Endothelial cell of umbilical vein (primary cell): ENCODE results near the gene PNPLA2. TPM values are rescaled to one million over a fixed set of nuclear protein-coding genes. Genes with fewer than 3 reads are reported as not detected.

Experiments
- BruUV-seq: library from RNA; stranded (reverse); fragments of 400-500 nt; replicated peaks from 2 replicates; lab custom pipeline; 2021; lab: Mats Ljungman, UMichigan
- CTCF ChIA-PET: fragments of 300-600, 350-600 bp; sonication (Branson Sonifier 250); formaldehyde crosslinking; loops from one replicate; lab custom pipeline; 2021; ENCODE audit warnings: antibody characterized with exemption, inconsistent platforms; lab: Charles Lee
- POLR2A ChIA-PET: fragments of 300-600, 350-600 bp; sonication (Branson Sonifier 250); formaldehyde crosslinking; loops from one replicate; lab custom pipeline; 2021; ENCODE audit warnings: antibody characterized with exemption, inconsistent platforms; lab: Charles Lee
- DNase-seq: peaks from one replicate; pipeline ENCODE4 v3.0.0-alpha.2; 2011; ENCODE audit warnings: low read depth, low spot score
- FAIRE-seq: peaks from 2 replicates; lab custom pipeline; 2011; peaks lifted over from hg19 to GRCh38; lab: Jason Lieb, UNC
- H2AFZ ChIP-seq: 2 replicates; pipeline ENCODE4 v1.6.0; 2012; ENCODE audit warnings: low read depth, low read length, control low read depth, inconsistent platforms
- H3K27ac ChIP-seq: 2 replicates; pipeline ENCODE4 v1.5.1; 2011; ENCODE audit warnings: low read depth, mild to moderate bottlenecking, control low read depth, low read length, moderate library complexity; ENCODE audit not compliant: insufficient read depth
- H3K27me3 ChIP-seq, 2 experiments: 2 replicates each; pipeline versions ENCODE4 v1.6.0 to v1.6.1; 2011; ENCODE audit warnings: low read length in 2 of 2, mixed read lengths in 1 of 2; ENCODE audit not compliant: control insufficient read depth in 2 of 2, insufficient read depth in 2 of 2
- H3K36me3 ChIP-seq, 2 experiments: 2 replicates in 1 of 2; 3 replicates in 1 of 2; pipeline ENCODE4 v1.5.1; 2011; ENCODE audit warnings: low read length in 2 of 2, mild to moderate bottlenecking in 1 of 2, moderate library complexity in 1 of 2; ENCODE audit not compliant: control insufficient read depth in 2 of 2, insufficient read depth in 2 of 2; ENCODE audit errors: extremely low read depth in 1 of 2
- H3K4me1 ChIP-seq: 3 replicates; pipeline ENCODE4 v1.5.1; 2011; ENCODE audit warnings: mild to moderate bottlenecking, low read length; ENCODE audit not compliant: control insufficient read depth, insufficient read depth; ENCODE audit errors: extremely low read depth
- H3K4me2 ChIP-seq: 2 replicates; pipeline ENCODE4 v1.6.1; 2011; ENCODE audit warnings: low read length, control low read depth, mixed read lengths; ENCODE audit not compliant: insufficient read depth
- H3K4me3 ChIP-seq, 3 experiments: fragments of 200-600 bp in 1 of 3; sonication (generic), shearing (Covaris generic) in 1 of 3; replicated peaks in 1 of 3; 2 replicates each; pipeline ENCODE4 v1.5.1; 2011 to 2016; ENCODE audit warnings: control low read depth in 3 of 3, low read length in 3 of 3, mild to moderate bottlenecking in 2 of 3, inconsistent platforms in 1 of 3, low read depth in 1 of 3, moderate library complexity in 1 of 3; ENCODE audit not compliant: insufficient read depth in 1 of 3
- H3K79me2 ChIP-seq: 2 replicates; pipeline ENCODE4 v1.6.0; 2012; ENCODE audit warnings: low read length, inconsistent platforms; ENCODE audit not compliant: control insufficient read depth, insufficient read depth
- H3K9ac ChIP-seq: replicated peaks from 2 replicates; pipeline ENCODE3; 2011; ENCODE audit warnings: low read length, control low read depth; ENCODE audit not compliant: insufficient read depth; ENCODE audit errors: extremely low read depth
- H3K9me1 ChIP-seq: replicated peaks from 3 replicates; pipeline ENCODE4 v1.6.0; 2011; ENCODE audit warnings: mild to moderate bottlenecking, low read length; ENCODE audit not compliant: control insufficient read depth, insufficient read depth; ENCODE audit errors: extremely low read depth
- H3K9me3 ChIP-seq: replicated peaks from 2 replicates; pipeline ENCODE4 v1.5.1; 2012; ENCODE audit warnings: low read length, inconsistent platforms; ENCODE audit not compliant: control insufficient read depth, insufficient read depth
- H4K20me1 ChIP-seq: replicated peaks from 2 replicates; pipeline ENCODE3; 2011; ENCODE audit warnings: mild to moderate bottlenecking, low read length; ENCODE audit not compliant: control insufficient read depth, insufficient read depth; ENCODE audit errors: extremely low read depth
- EZH2 ChIP-seq: IDR thresholded peaks from 2 replicates; pipeline ENCODE4 v1.6.1; 2012; ENCODE audit warnings: borderline replicate concordance, low read depth, mild to moderate bottlenecking, moderate library complexity, low read length, inconsistent platforms; ENCODE audit not compliant: severe bottlenecking
- FOS ChIP-seq: IDR thresholded peaks from 2 replicates; pipeline ENCODE4 v1.6.1; 2011; ENCODE audit warnings: mild to moderate bottlenecking, low read length, moderate library complexity, borderline replicate concordance; ENCODE audit not compliant: insufficient read depth
- GATA2 ChIP-seq: IDR thresholded peaks from 2 replicates; pipeline ENCODE4 v1.7.0; 2011; ENCODE audit warnings: low read depth, mild to moderate bottlenecking, moderate library complexity, mixed read lengths, low read length; ENCODE audit not compliant: insufficient read length, insufficient read depth
- JUN ChIP-seq: IDR thresholded peaks from 2 replicates; pipeline ENCODE4 v1.6.1; 2011; ENCODE audit warnings: borderline replicate concordance, low read depth; ENCODE audit not compliant: insufficient read length, insufficient read depth
- MYC ChIP-seq: IDR thresholded peaks from one replicate; pipeline ENCODE4 v1.6.1; 2011; ENCODE audit warnings: mild to moderate bottlenecking, low read depth, low read length
- POLR2A ChIP-seq: IDR thresholded peaks from 2 replicates; pipeline ENCODE4 v1.6.1; 2012; ENCODE audit warnings: low read depth, mild to moderate bottlenecking, control low read depth, low read length
- POLR2AphosphoS5 ChIP-seq: IDR thresholded peaks from 2 replicates; pipeline ENCODE4 v1.6.1; 2012; ENCODE audit warnings: low read depth, mild to moderate bottlenecking, control low read depth, low read length, moderate library complexity; ENCODE audit not compliant: insufficient read depth
- dilution Hi-C: fragments of 300-500 bp; cut with MboI; formaldehyde crosslinking; loops from one replicate; pipeline ENCODE4 v1.15.0; 2019; ENCODE audit warnings: low sequenced_read_pairs; ENCODE audit not compliant: extremely low pct_ligation_motif_present
- intact Hi-C: fragments of 100-400 bp; cut with micrococcal nuclease; formaldehyde crosslinking; loops from one replicate; pipeline ENCODE4 v1.10.0; 2022
- polyA plus RNA-seq, 4 experiments: library from polyadenylated mRNA; depleted of rRNA in 3 of 4; stranded (reverse) in 3 of 4; unstranded in 1 of 4; fragments of >200 nt; gene quantifications; 2 replicates each; pipeline versions ENCODE4 v1.2.1 to v1.2.3, GENCODE V29; 2011 to 2012; ENCODE audit warnings: missing spikeins in 1 of 4
- total RNA-seq: library from RNA; stranded (reverse); gene quantifications from 2 replicates; pipeline ENCODE4 v1.2.3, GENCODE V29; 2021
- TF ChIP-seq, protein P1 (sequence below): IDR thresholded peaks from 2 replicates; pipeline ENCODE4 v1.6.1; 2011; ENCODE audit not compliant: insufficient read depth, insufficient read length
- TF ChIP-seq, protein P2 (sequence below), 2 donors: IDR thresholded peaks; 1 replicate in 1 of 2; 2 replicates in 1 of 2; pipeline ENCODE4 v1.5.1; 2011; ENCODE audit warnings: low read length in 2 of 2, mild to moderate bottlenecking in 2 of 2, moderate library complexity in 2 of 2, control low read depth in 1 of 2, inconsistent platforms in 1 of 2, low read depth in 1 of 2; ENCODE audit not compliant: insufficient read depth in 1 of 2; ENCODE audit errors: extremely low read depth in 1 of 2

The PNPLA2 gene
- total and polyA plus RNA-seq, 2 donors (not counting 3 experiments of a cell fraction or from before 2014, with no cell fraction given): 73.1 to 75.6 TPM

DNA sequence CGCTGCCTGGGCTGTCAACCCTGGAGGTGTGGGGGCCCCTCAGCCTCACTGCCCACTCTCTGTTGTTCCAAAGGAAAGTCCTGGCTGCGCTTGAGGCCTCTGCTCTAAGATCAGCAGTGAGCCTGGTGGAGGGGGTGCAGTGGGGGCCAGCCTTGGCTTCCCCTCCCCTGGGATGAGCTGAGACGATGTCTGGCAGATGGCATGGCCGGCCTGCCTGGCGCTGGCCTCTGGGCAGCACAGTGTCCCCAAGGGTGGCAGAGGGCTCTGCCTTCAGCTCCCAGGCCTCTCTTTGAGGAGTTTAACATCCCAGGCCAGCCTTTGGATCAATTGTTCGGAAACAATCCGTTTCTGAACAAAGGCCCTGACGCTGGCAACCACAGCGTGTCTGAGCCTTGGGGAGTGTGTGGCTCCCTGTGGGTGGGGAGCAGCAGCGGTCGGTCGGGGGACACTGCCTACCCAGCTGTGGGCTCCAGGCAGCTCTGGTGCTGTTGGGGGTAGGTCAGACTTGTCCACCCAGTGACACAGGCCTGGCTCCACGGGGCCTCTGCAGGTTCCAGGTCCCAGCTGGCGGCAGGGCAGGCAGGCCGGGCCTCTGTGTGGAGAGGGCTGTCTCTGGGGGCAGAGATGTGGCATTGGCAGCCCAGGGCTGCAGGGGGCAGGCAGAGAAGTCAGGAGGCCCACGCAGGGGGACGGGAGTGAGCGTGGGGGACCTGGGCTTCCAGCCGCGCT is 36.1 kb downstream of the PNPLA2 start:
- no peaks in the 10 kb centered on the region for H4K20me1 ChIP-seq
- ChIA-PET POLR2A (no interaction called here), CTCF (interaction anchor here (0.9 kb wide), 1 partner anchor 13 kb away, joined by 3 read pairs; no protein-coding TSS in a partner anchor)
- no peak for TF ChIP-seq EZH2
- no peak for TF ChIP-seq MYC
- TF ChIP-seq, protein P1, sequence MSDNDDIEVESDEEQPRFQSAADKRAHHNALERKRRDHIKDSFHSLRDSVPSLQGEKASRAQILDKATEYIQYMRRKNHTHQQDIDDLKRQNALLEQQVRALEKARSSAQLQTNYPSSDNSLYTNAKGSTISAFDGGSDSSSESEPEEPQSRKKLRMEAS: no peak
- no peaks in the 10 kb centered on the region for H3K9me1 ChIP-seq
- no peak overlapping the region for H3K27ac ChIP-seq
- BruUV-seq: no TSS peak
- H3K4me1 ChIP-seq: no peaks in the 10 kb centered on the region
- no peak overlapping the region for H3K4me2 ChIP-seq
- no peaks in the 10 kb centered on the region for H3K79me2 ChIP-seq
- H3K36me3 ChIP-seq: no peaks in the 10 kb centered on the region
- DNase-seq (no peak), FAIRE-seq (no peak)
- H3K4me3 ChIP-seq: no peak overlapping the region
- H3K27me3 ChIP-seq: no peaks in the 10 kb centered on the region
- no peaks in the 10 kb centered on the region for H3K9me3 ChIP-seq
- intact Hi-C loops (no loop called here), dilution Hi-C loops (no loop called here)
- no peak overlapping the region for H3K9ac ChIP-seq
- H2AFZ ChIP-seq: no peak overlapping the region

DNA sequence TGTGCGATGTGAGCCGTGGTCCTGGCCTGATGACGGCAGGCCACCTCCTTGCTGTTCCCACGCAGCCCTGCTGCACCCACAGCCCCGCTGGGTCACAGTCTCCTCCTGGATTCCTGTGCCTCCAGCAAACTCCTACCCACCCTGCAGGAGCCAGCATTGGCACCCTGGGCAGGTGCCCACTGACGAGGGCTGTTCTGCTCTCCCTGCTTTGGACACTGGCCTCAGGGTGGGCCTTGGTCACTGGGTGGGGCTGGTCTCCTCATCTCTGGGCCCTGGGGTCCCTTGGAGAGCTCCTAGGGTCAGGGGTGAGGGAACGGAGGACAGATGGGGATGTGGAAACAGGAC is 36.6 kb downstream of the PNPLA2 start:
- no peak overlapping the region for H2AFZ ChIP-seq
- DNase-seq (no peak), FAIRE-seq (no peak)
- no peaks in the 10 kb centered on the region for H3K9me3 ChIP-seq
- intact Hi-C loops (no loop called here), dilution Hi-C loops (no loop called here)
- no peak overlapping the region for H3K4me3 ChIP-seq
- H3K27ac ChIP-seq: no peak overlapping the region
- ChIA-PET CTCF (interaction anchor here (0.9 kb wide), 1 partner anchor 13 kb away, joined by 3 read pairs; no protein-coding TSS in a partner anchor), POLR2A (no interaction called here)
- H3K9ac ChIP-seq: no peak overlapping the region
- H4K20me1 ChIP-seq: no peaks in the 10 kb centered on the region
- H3K9me1 ChIP-seq: no peaks in the 10 kb centered on the region
- no peaks in the 10 kb centered on the region for H3K36me3 ChIP-seq
- TF ChIP-seq POLR2AphosphoS5 (no peak), EZH2 (no peak), FOS (no peak), POLR2A (no peak), JUN (no peak), GATA2 (no peak), MYC (no peak)
- TF ChIP-seq, protein P1: no peak
- TF ChIP-seq, protein P2, sequence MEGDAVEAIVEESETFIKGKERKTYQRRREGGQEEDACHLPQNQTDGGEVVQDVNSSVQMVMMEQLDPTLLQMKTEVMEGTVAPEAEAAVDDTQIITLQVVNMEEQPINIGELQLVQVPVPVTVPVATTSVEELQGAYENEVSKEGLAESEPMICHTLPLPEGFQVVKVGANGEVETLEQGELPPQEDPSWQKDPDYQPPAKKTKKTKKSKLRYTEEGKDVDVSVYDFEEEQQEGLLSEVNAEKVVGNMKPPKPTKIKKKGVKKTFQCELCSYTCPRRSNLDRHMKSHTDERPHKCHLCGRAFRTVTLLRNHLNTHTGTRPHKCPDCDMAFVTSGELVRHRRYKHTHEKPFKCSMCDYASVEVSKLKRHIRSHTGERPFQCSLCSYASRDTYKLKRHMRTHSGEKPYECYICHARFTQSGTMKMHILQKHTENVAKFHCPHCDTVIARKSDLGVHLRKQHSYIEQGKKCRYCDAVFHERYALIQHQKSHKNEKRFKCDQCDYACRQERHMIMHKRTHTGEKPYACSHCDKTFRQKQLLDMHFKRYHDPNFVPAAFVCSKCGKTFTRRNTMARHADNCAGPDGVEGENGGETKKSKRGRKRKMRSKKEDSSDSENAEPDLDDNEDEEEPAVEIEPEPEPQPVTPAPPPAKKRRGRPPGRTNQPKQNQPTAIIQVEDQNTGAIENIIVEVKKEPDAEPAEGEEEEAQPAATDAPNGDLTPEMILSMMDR (IDR thresholded peaks at IDR 0.05; ENCODE audit: extremely low read depth in 1 of 2, insufficient read depth in 1 of 2, low read depth in 1 of 2, low read length in 2 of 2): no peak
- no TSS peak for BruUV-seq
- no peaks in the 10 kb centered on the region for H3K27me3 ChIP-seq
- H3K79me2 ChIP-seq: no peaks in the 10 kb centered on the region
- H3K4me2 ChIP-seq: no peak overlapping the region
- H3K4me1 ChIP-seq: no peaks in the 10 kb centered on the region
